D721Med (cell line): ENCODE measurements around the gene ZBTB45.

Experiments used
- DNase-seq: peaks from one replicate; pipeline ENCODE4 v3.0.0; 2011; ENCODE audit warnings: low spot score; ENCODE audit not compliant: insufficient read length
- FAIRE-seq: peaks from 2 replicates; lab custom pipeline; 2011; peaks lifted over from hg19 to GRCh38; lab: Jason Lieb, UNC
- CTCF ChIP-seq: IDR thresholded peaks from 2 replicates; pipeline ENCODE4 v1.5.1; 2012; ENCODE audit warnings: mild to moderate bottlenecking, control low read depth; ENCODE audit not compliant: insufficient read depth; ENCODE audit errors: missing control alignments

The ZBTB45 gene

GRCh38 chr19:58515259-58515658, 4.4 kb downstream of the ZBTB45 start:
- FAIRE-seq: no peak
- TF ChIP-seq CTCF: no peak

GRCh38 chr19:58514564-58515022, 5.0 kb downstream of the ZBTB45 start:
- TF ChIP-seq CTCF: no peak
- DNase-seq: no peak
- FAIRE-seq: no peak

More at GRCh38 chr19:58515259-58515658, 4.4 kb downstream of the ZBTB45 start:
- no peak for DNase-seq

GRCh38 chr19:58513694-58514563, 5.7 kb downstream of the ZBTB45 start:
- FAIRE-seq (no peak), DNase-seq (peak; percentile 66)
- peak; percentile 82 for TF ChIP-seq CTCF

- DNase-seq (no peak), FAIRE-seq (no peak)
- no peak for TF ChIP-seq CTCF
Observed at GRCh38 chr19:58513213-58513693, 6.4 kb downstream of the ZBTB45 start.

GRCh38 chr19:58511353-58512208, 8.0 kb downstream of the ZBTB45 start, which contains the start of gene SLC27A5:
TSS of gene SLC27A5 (minus strand) at chr19:58511992. CDS start at chr19:58511955, 37 bp downstream.
- DNase-seq: no peak
- TF ChIP-seq CTCF: no peak
- no peak for FAIRE-seq

GRCh38 chr19:58510084-58510862, 9.3 kb downstream of the ZBTB45 start:
- no peak for TF ChIP-seq CTCF
- no peak for DNase-seq
- no peak for FAIRE-seq
